Spleen (tissue), 7 donors: ENCODE results near the gene DEPP1.
A peak's percentile ranks its signal among the peaks of the same experiment; 100 is the strongest.

Source experiments
- CTCF ChIP-seq, 11 experiments: fragments of 200-600 bp in 7 of 11; fragments of 450-650 bp in 4 of 11; sonication (generic) in 4 of 11; IDR thresholded peaks in 8 of 11; conservative IDR thresholded peaks in 3 of 11; 1 replicate in 7 of 11; 2 replicates in 4 of 11; pipeline versions ENCODE4 v1.4.0 to v1.8.0; 2016 to 2021; ENCODE audit warnings: antibody characterized with exemption in 11 of 11, inconsistent platforms in 4 of 11, mild to moderate bottlenecking in 1 of 11
- POLR2A ChIP-seq, 3 donors: fragments of 450-650 bp; IDR thresholded peaks; one replicate each; pipeline ENCODE4 v1.5.1; 2017; ENCODE audit warnings: antibody characterized with exemption in 3 of 3, mild to moderate bottlenecking in 1 of 3
- donor health status: DM: no; HTN: no; CAD: no; lungs with moderate emphysema.
- donor health status: DM: no; HTN: no; CAD: no.
- donor health status: DM: no; HTN: no; CAD: no.

DNA sequence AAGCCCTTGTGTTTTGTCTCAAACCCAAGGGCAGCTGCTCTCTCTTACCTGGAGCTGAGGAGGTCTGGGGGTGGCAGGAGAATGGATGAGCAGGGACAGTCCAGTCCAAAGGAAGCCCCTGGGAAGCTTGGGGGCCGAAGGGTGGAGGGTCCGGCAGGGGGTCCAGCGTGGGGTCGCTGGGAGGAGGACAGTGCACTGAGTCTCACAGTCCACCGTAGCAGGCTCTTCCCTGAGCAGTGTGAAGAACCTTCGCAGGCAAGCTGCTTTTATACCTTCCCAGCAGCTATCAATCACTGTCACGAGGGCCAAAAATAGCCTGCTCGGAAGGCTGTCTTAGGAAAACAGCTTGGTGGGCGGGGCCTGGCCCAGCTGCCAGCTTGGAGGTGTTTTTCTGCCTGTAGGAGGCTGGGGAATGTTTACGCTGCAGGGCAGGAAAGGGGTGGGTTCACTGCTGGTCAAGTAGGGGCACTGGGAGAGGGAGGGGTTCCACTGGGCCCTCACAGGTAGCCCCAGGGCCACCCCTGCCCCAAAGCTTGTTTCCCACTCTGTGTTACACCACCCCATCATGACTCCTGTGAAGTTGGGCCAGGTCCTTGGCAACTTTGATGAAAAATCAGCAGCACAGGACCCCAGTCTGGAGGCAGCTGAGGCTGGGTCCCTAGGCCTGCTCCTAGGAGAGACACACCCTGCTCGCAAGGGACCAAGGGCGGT, at the start of gene DEPP1:
- TF ChIP-seq CTCF (IDR thresholded peaks at IDR 0.05 in 8 of 11, conservative IDR thresholded peaks at IDR 0.05 in 3 of 11): no peak
- TF ChIP-seq POLR2A (IDR thresholded peaks at IDR 0.05): peak in 2 of 3 donors; percentile 30 to 77
